HG02885 (cell line): ENCODE measurements around the gene SMAD1.
"Not testable (repeated sequence)": the region's sequence is repeated elsewhere in the genome, so short reads cannot be mapped to it uniquely, and the experiment has no call there.

ENCODE experiments used
- ATAC-seq: cut with Tn5 transposase; IDR thresholded peaks from one replicate; pipeline ENCODE4 v1.9.1; 2021; ENCODE audit warnings: mild to moderate bottlenecking; ENCODE audit not compliant: unreplicated experiment, poor library complexity

The SMAD1 gene

DNA sequence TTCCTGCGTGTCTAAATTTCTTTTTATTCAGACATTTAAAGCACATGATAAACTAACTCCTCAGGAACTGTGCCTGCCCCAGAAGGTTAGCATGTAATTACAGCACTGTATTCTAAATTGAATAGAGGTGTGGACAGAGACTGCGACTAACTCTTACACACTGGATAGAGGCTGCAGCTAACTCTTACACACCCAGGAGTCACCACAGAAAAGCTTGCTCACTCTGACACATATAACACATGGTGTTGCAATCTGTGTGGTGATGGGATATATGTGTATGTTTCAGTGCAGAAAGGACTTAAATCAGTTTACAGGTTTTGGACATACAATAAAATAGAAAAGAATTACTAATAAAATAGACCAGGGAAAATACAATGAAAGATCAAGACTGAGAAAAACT is 41.5 kb downstream of the SMAD1 start:
- no peak for ATAC-seq

DNA sequence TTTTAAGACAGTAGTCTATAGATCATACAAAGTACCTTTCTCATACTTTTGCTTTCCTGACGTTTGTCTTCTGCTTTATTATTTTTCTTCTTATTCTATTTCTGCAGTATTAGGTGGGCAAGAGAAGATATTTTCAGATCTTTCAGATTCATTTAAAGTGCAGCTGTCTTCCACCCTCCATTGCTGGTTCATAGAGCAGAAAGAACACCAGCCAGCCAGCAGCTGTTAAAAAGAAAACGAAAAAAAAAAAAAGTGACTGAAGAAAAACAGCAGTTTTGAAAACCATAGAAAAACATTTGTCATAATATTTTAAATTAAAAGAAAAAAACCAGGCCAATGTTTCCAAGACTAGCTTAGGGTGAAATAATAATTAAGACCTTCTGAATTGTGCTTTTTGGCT is 42.9 kb downstream of the SMAD1 start:
- no peak for ATAC-seq

GRCh38 chr4:145525291-145525740 is 43.7 kb downstream of the SMAD1 start:
- no peak for ATAC-seq

DNA sequence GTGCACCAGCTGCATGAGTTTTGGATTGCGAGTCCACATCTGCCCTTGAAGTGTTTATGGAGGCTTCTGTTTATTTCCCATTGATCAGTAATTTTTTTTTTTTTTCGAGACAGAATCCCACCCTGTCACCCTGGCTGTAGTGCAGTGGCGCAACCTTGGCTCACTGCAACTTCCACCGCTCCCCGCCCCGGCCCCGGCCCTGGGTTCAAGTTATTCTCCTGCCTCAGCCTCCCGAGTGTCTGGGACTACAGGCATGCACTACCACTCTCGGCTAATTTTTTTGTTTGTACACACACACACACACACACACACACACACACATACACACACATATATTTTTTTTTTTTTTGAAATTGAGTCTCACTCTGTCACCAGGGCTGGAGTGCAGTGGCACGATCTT is 46.1 kb downstream of the SMAD1 start:
- no peak for ATAC-seq

DNA sequence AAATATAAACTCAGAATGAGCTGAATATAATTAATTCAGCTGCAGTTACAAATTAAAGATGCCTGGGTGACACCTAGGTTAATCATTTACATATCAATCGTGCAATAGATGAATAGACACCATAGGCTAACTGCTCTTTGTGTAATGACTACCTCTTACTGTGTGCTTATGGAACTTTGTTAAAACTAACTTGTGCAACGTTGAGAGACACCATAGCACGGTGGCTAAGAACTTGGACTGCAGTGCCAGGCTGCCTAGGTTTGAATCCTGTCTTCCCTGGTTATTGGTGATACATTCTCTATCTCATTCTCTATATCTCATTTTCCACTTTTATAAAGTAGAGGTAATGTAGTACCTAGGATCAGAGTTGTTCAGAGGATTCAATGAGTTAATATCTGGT is 46.9 kb downstream of the SMAD1 start:
- no peak for ATAC-seq

DNA sequence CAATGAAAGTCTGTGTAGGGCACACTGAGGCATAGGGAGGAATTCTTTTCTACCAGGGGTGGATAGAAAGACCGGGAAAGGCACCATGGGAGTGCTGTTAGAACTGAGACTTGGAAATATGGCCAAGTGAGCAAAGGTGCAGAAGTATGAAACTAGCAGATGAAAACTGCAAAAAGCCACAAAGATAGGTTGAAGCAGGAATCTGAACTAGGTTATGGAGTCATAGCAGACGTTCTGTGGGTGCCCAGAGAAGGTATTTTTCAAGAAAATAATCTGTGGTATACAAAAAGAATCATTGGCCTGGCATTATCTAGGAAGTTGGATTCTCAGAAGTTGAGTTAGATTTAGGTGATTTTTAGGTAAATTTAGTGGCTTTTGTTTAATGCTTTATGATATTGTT is 48.5 kb downstream of the SMAD1 start:
- ATAC-seq = no peak

DNA sequence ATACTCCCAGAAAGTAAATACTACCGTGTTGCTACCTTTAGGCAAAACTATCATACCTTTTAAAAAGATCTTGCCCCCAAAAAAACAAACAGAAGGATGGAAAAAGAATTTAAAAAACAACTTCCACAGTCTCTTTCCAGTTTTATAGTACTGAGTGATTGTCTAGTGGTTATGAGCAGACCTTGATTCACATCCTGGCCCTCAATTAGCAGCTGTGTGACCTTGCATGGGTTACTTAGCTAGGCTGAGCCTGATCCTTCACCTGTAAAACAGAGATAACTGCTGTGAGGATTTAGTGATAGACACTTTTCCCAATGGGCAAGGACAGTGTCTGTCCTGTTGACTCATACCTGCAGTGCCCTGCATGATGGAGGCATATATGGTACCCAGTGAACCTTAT is 49.0 kb downstream of the SMAD1 start:
- ATAC-seq = no peak

- no peak for ATAC-seq
Measured at GRCh38 chr4:145531223-145531622, 49.6 kb downstream of the SMAD1 start.

DNA sequence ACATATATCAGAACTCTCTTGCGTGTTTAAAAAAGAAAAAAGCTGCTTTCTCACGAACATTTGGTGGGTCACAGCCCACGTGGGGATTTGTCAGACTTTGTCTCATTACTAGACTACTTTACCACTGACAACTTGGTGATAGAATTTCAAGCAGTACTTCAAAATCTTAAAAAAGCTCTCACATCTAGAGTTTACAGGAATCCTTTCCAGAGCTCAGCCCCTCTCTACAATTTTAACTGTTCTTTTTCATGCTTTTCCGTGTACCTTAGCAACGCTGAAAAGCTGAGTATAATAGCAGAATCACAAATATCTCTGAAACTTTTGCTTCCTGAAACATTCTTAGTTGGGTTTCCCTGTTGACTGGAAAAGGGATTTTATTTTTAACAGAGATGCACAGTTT is 50.2 kb downstream of the SMAD1 start:
- ATAC-seq = no peak

DNA sequence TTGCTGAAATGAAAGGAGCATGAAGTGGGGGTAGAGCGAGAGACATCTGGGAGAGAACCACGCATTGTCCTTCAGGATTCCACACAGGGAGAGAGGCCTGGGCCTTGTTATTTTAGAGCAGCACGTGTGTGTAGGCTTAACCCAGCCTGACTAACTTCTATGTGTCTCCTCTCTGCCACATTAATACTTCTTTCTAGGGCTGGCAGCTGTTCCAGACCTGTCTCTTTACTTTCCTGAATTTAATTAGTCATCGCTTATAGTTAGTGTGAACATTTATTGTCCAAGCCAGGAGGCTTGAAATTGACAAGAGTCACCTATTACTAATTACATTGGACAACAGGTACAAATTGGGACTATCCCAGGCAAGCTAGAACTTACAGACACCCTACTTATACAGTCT is 51.3 kb downstream of the SMAD1 start:
- no peak for ATAC-seq

GRCh38 chr4:145533415-145533814 is 51.8 kb downstream of the SMAD1 start:
- not testable (repeated sequence) for ATAC-seq

GRCh38 chr4:145533961-145534360 is 52.3 kb downstream of the SMAD1 start:
- ATAC-seq = no peak

DNA sequence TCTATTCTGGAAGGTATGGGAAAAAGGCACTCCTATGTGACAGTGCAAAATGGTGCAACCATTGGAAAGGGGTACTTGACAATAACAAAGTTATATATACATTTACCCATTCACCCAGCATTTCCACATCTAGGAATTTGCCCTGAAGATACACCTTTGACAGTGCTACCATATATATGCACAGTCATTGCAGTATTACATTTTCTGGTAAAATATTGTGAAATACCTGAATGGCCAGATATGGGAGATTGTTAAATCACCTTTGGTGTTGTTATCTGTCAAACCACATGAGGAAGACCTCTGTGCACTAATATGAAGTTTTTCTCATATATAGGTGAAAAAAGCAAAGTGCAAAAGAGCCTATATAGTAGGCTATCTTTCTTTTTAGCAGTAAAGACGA is 53.5 kb downstream of the SMAD1 start:
- ATAC-seq = no peak

DNA sequence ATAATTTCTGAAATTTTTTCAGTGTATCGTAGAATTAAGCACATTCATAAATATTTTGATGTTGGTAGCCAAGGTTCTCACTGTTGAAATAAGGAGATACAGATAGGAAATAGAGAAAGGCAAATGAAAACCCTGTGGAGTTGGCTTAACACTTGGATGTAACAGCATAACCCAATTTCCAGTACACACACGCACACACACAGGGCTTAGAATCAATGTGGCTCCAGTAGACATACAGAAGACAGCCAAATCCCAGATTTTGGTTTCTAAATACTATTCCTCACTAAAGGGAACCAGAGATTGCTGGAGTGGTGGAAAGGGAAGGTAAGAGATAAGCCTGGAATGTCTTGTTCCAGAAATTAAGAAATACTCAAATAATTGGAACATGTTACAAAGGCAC is 54.4 kb downstream of the SMAD1 start:
- no peak for ATAC-seq

- no peak for ATAC-seq
Measured at GRCh38 chr4:145538596-145538995, 56.9 kb downstream of the SMAD1 start.

DNA sequence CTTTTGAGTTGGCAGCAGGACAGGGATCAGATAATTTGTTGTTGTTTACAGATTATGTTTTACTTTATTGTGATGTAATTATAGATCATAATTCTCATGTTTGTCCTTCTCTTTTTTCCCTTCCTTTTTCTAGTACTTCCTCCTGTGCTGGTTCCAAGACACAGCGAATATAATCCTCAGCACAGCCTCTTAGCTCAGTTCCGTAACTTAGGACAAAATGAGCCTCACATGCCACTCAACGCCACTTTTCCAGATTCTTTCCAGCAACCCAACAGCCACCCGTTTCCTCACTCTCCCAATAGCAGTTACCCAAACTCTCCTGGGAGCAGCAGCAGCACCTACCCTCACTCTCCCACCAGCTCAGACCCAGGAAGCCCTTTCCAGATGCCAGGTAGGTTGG is 58.0 kb downstream of the SMAD1 start:
- ATAC-seq = no peak

- no peak for ATAC-seq
Measured at GRCh38 chr4:145540235-145540634, 58.6 kb downstream of the SMAD1 start.

DNA sequence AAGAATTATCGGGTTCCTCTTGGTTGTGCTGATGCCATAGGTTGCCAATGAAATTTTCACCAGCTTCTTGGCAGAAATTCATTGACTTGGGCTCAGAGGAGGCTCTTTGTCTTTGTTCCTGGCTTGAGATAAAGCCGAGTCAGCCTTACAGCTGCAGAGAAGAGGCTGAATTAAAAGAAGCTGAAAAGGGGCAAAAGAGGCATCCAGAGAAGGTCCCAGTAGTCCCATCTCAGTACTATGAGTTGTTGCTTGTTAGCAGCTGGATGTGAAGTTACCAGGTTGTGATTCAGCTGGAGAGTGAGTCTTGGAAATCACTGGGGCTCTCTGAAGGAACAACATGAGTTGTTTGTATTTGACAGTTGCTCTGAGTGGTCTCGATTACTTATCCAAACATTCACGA is 59.7 kb downstream of the SMAD1 start:
- ATAC-seq = no peak

- ATAC-seq = no peak
Measured at GRCh38 chr4:145545031-145545430, 63.4 kb downstream of the SMAD1 start.

DNA sequence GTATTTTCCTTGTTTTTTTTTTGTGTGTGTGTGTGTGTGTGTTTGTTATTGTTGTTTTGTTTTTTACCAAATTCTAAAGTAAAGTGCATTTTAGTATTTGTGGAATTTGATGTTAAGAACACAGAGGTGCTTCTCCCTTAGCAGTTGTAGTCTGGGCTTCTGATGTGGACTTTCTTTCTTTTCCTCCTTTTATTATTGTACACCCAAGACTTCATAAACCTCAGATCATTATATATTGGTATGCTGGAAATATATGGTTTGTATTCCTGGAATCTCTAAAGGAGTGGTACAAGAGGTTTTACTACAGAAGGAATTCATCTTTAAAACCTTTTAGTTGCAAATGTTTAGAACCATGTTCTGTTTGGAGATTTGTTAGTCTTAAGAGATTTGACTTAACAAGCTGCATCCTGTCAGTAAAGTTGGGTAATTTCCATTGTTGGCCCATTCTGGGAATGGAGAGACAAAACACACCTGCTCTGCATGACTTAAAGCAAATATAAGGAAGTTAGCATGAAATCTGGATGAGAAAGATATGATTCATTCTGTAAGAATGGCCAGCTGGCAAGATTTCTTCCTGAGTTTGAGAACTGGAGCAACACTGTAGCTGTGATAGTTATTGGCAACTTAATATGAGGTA is 64.0 kb downstream of the SMAD1 start:
- no peak for ATAC-seq

- no peak for ATAC-seq
Measured at GRCh38 chr4:145546175-145546915, 64.7 kb downstream of the SMAD1 start.

- ATAC-seq = no peak
Measured at GRCh38 chr4:145551660-145552059, 70.0 kb downstream of the SMAD1 start.
